Measurements from ENCODE around the gene PRKG1.

DNA sequence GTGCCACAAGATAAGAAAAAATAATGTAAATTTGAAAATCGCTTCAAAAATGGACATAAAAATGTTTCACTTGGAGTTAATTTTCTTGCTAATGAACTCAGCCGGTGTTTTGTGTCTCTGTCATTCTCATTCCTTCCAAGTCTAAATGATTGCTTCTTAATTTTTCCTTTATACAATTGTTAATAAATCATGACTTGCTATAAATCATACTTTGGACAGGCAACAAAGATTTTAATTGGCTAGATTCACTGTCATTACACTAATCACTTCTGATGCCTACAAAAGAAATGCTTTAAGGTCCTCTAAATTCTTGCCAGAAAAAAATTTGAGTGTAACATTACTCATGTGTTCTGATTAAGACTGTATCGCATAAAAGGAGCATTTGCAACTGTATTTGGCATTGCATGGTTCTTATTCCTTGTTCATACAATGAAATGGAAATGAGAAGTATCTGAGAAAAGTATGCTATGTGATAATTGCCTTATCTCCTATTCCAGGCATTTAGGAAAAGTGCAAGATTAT, 1000.3 kb downstream of the PRKG1 start:
- TF ChIP-seq, protein P1, sequence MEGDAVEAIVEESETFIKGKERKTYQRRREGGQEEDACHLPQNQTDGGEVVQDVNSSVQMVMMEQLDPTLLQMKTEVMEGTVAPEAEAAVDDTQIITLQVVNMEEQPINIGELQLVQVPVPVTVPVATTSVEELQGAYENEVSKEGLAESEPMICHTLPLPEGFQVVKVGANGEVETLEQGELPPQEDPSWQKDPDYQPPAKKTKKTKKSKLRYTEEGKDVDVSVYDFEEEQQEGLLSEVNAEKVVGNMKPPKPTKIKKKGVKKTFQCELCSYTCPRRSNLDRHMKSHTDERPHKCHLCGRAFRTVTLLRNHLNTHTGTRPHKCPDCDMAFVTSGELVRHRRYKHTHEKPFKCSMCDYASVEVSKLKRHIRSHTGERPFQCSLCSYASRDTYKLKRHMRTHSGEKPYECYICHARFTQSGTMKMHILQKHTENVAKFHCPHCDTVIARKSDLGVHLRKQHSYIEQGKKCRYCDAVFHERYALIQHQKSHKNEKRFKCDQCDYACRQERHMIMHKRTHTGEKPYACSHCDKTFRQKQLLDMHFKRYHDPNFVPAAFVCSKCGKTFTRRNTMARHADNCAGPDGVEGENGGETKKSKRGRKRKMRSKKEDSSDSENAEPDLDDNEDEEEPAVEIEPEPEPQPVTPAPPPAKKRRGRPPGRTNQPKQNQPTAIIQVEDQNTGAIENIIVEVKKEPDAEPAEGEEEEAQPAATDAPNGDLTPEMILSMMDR (IDR thresholded peaks at IDR 0.05; ENCODE audit: insufficient read depth, low read length) = no peak
- TF ChIP-seq, protein P2, sequence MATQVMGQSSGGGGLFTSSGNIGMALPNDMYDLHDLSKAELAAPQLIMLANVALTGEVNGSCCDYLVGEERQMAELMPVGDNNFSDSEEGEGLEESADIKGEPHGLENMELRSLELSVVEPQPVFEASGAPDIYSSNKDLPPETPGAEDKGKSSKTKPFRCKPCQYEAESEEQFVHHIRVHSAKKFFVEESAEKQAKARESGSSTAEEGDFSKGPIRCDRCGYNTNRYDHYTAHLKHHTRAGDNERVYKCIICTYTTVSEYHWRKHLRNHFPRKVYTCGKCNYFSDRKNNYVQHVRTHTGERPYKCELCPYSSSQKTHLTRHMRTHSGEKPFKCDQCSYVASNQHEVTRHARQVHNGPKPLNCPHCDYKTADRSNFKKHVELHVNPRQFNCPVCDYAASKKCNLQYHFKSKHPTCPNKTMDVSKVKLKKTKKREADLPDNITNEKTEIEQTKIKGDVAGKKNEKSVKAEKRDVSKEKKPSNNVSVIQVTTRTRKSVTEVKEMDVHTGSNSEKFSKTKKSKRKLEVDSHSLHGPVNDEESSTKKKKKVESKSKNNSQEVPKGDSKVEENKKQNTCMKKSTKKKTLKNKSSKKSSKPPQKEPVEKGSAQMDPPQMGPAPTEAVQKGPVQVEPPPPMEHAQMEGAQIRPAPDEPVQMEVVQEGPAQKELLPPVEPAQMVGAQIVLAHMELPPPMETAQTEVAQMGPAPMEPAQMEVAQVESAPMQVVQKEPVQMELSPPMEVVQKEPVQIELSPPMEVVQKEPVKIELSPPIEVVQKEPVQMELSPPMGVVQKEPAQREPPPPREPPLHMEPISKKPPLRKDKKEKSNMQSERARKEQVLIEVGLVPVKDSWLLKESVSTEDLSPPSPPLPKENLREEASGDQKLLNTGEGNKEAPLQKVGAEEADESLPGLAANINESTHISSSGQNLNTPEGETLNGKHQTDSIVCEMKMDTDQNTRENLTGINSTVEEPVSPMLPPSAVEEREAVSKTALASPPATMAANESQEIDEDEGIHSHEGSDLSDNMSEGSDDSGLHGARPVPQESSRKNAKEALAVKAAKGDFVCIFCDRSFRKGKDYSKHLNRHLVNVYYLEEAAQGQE (IDR thresholded peaks at IDR 0.05; ENCODE audit: insufficient replicate concordance, low read depth) = no peak
- TF ChIP-seq POLR2AphosphoS5 (IDR thresholded peaks at IDR 0.05; ENCODE audit: low read depth) = no peak

All from HL-60 (cell line).